HEK293 (cell line): ENCODE data around the gene BRINP2.

Source experiments
- YY1 ChIP-seq: fragments of 450-650 bp; formaldehyde crosslinking; IDR thresholded peaks from 2 replicates; pipeline ENCODE4 v1.5.1; 2018; ENCODE audit warnings: missing biosample characterization, missing genetic modification characterization
- ZNF24 ChIP-seq: fragments of 450-650 bp; formaldehyde crosslinking; IDR thresholded peaks from 2 replicates; pipeline ENCODE4 v1.5.1; 2016; ENCODE audit warnings: missing biosample characterization, missing genetic modification characterization
- ZNF266 ChIP-seq: fragments of 450-650 bp; formaldehyde crosslinking; IDR thresholded peaks from 2 replicates; pipeline ENCODE4 v1.5.1; 2016; ENCODE audit warnings: missing biosample characterization, missing genetic modification characterization, low read depth
- ZNF341 ChIP-seq: fragments of 450-650 bp; formaldehyde crosslinking; IDR thresholded peaks from 2 replicates; pipeline ENCODE4; 2016; ENCODE audit warnings: low read depth, missing biosample characterization, missing genetic modification characterization
- TF ChIP-seq, protein P1 (sequence below): fragments of 450-650 bp; formaldehyde crosslinking; IDR thresholded peaks from 2 replicates; pipeline ENCODE4 v1.5.1; 2016; ENCODE audit warnings: missing biosample characterization, missing genetic modification characterization
- TF ChIP-seq, protein P2 (sequence below): fragments of 450-650 bp; formaldehyde crosslinking; optimal IDR thresholded peaks from 2 replicates; pipeline ENCODE3; 2016; ENCODE audit warnings: missing biosample characterization, mild to moderate bottlenecking, missing genetic modification characterization
- TF ChIP-seq, protein P3 (sequence below): fragments of 450-650 bp; formaldehyde crosslinking; IDR thresholded peaks from 2 replicates; pipeline ENCODE4 v1.5.1; 2016; ENCODE audit warnings: missing biosample characterization, missing genetic modification characterization
- TF ChIP-seq, protein P4 (sequence below): fragments of 450-650 bp; formaldehyde crosslinking; IDR thresholded peaks from 2 replicates; pipeline ENCODE4 v1.5.1; 2016; ENCODE audit warnings: missing biosample characterization, missing genetic modification characterization
- TF ChIP-seq, protein P5 (sequence below): fragments of 450-650 bp; formaldehyde crosslinking; IDR thresholded peaks from 2 replicates; pipeline ENCODE4 v1.5.1; 2016; ENCODE audit warnings: missing biosample characterization, missing genetic modification characterization
- TF ChIP-seq, protein P6 (sequence below): fragments of 450-650 bp; formaldehyde crosslinking; IDR thresholded peaks from 2 replicates; pipeline ENCODE4 v1.5.1; 2016; ENCODE audit warnings: missing biosample characterization, missing genetic modification characterization, low read depth

DNA sequence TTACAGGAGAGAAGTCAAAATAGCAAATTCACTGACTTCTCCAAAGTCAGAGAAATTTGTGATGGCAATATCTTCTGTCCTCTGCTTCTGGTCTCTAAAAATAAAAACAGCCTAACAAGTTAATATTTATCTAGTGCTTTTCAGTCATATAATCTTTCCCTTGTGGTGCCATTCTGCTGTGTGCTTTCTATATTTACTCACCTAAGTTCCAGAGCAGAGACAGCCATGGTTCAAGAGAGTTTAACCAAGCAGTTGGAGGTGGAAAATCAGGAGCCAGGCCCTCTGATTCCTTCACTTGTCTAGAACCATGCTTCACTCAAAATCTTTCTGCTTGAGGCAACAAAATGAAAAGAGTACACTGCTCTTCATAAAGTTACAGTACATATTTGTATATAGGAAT lies 39.3 kb downstream of the BRINP2 start:
- TF ChIP-seq ZNF341 (tag by site-specific recombination) (no peak), YY1 (tag by site-specific recombination) (no peak), ZNF266 (tag by site-specific recombination) (no peak), ZNF24 (tag by site-specific recombination) (no peak)
- TF ChIP-seq, protein P1, sequence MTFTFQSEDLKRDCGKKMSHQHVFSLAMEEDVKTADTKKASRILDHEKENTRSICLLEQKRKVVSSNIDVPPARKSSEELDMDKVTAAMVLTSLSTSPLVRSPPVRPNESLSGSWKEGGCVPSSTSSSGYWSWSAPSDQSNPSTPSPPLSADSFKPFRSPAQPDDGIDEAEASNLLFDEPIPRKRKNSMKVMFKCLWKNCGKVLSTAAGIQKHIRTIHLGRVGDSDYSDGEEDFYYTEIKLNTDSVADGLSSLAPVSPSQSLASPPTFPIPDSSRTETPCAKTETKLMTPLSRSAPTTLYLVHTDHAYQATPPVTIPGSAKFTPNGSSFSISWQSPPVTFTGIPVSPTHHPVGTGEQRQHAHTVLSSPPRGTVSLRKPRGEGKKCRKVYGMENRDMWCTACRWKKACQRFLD (tag by site-specific recombination), result no peak
- TF ChIP-seq, protein P2, sequence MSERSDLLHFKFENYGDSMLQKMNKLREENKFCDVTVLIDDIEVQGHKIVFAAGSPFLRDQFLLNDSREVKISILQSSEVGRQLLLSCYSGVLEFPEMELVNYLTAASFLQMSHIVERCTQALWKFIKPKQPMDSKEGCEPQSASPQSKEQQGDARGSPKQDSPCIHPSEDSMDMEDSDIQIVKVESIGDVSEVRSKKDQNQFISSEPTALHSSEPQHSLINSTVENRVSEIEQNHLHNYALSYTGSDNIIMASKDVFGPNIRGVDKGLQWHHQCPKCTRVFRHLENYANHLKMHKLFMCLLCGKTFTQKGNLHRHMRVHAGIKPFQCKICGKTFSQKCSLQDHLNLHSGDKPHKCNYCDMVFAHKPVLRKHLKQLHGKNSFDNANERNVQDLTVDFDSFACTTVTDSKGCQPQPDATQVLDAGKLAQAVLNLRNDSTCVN, result no peak
- TF ChIP-seq, protein P3, sequence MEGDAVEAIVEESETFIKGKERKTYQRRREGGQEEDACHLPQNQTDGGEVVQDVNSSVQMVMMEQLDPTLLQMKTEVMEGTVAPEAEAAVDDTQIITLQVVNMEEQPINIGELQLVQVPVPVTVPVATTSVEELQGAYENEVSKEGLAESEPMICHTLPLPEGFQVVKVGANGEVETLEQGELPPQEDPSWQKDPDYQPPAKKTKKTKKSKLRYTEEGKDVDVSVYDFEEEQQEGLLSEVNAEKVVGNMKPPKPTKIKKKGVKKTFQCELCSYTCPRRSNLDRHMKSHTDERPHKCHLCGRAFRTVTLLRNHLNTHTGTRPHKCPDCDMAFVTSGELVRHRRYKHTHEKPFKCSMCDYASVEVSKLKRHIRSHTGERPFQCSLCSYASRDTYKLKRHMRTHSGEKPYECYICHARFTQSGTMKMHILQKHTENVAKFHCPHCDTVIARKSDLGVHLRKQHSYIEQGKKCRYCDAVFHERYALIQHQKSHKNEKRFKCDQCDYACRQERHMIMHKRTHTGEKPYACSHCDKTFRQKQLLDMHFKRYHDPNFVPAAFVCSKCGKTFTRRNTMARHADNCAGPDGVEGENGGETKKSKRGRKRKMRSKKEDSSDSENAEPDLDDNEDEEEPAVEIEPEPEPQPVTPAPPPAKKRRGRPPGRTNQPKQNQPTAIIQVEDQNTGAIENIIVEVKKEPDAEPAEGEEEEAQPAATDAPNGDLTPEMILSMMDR, result no peak
- TF ChIP-seq, protein P4, sequence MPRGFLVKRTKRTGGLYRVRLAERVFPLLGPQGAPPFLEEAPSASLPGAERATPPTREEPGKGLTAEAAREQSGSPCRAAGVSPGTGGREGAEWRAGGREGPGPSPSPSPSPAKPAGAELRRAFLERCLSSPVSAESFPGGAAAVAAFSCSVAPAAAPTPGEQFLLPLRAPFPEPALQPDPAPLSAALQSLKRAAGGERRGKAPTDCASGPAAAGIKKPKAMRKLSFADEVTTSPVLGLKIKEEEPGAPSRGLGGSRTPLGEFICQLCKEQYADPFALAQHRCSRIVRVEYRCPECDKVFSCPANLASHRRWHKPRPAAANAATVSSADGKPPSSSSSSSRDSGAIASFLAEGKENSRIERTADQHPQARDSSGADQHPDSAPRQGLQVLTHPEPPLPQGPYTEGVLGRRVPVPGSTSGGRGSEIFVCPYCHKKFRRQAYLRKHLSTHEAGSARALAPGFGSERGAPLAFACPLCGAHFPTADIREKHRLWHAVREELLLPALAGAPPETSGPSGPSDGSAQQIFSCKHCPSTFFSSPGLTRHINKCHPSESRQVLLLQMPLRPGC (tag by site-specific recombination), result no peak
- TF ChIP-seq, protein P5, sequence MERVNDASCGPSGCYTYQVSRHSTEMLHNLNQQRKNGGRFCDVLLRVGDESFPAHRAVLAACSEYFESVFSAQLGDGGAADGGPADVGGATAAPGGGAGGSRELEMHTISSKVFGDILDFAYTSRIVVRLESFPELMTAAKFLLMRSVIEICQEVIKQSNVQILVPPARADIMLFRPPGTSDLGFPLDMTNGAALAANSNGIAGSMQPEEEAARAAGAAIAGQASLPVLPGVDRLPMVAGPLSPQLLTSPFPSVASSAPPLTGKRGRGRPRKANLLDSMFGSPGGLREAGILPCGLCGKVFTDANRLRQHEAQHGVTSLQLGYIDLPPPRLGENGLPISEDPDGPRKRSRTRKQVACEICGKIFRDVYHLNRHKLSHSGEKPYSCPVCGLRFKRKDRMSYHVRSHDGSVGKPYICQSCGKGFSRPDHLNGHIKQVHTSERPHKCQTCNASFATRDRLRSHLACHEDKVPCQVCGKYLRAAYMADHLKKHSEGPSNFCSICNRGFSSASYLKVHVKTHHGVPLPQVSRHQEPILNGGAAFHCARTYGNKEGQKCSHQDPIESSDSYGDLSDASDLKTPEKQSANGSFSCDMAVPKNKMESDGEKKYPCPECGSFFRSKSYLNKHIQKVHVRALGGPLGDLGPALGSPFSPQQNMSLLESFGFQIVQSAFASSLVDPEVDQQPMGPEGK (tag by site-specific recombination), result no peak
- TF ChIP-seq, protein P6, sequence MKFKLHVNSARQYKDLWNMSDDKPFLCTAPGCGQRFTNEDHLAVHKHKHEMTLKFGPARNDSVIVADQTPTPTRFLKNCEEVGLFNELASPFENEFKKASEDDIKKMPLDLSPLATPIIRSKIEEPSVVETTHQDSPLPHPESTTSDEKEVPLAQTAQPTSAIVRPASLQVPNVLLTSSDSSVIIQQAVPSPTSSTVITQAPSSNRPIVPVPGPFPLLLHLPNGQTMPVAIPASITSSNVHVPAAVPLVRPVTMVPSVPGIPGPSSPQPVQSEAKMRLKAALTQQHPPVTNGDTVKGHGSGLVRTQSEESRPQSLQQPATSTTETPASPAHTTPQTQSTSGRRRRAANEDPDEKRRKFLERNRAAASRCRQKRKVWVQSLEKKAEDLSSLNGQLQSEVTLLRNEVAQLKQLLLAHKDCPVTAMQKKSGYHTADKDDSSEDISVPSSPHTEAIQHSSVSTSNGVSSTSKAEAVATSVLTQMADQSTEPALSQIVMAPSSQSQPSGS (tag by site-specific recombination), result no peak
